Esophagus squamous epithelium (tissue), 5 donors: ENCODE results near the gene TBC1D5. TPM values are rescaled to one million over a fixed set of nuclear protein-coding genes. Genes with fewer than 3 reads are reported as not detected.
"Not testable (repeated sequence)": the region's sequence is repeated elsewhere in the genome, so short reads cannot be mapped to it uniquely, and the experiment has no call there.

Experiments used
- DNase-seq: peaks from one replicate; lab custom pipeline; 2025; lab: John Stamatoyannopoulos, UW
- H3K27ac ChIP-seq, 4 donors: fragments of 200-600 bp; sonication (generic); one replicate each; pipeline ENCODE4 v1.5.1; 2016 to 2019; ENCODE audit warnings: mild to moderate bottlenecking in 1 of 4
- H3K27me3 ChIP-seq, 4 donors: fragments of 200-600 bp; sonication (generic); 1 replicate in 3 of 4; 2 replicates in 1 of 4; pipeline versions ENCODE4 v1.5.1 to v1.6.0; 2017 to 2021; ENCODE audit warnings: antibody characterized with exemption in 1 of 4
- H3K36me3 ChIP-seq, 3 donors: fragments of 200-600 bp; sonication (generic); one replicate each; pipeline ENCODE4 v1.5.1; 2016 to 2019
- H3K4me1 ChIP-seq, 3 donors: fragments of 200-600 bp; sonication (generic); one replicate each; pipeline ENCODE4 v1.5.1; 2017 to 2019
- H3K4me3 ChIP-seq, 4 donors: fragments of 200-600 bp; sonication (generic); 1 replicate in 3 of 4; 2 replicates in 1 of 4; pipeline ENCODE4 v1.5.1; 2016 to 2019; ENCODE audit warnings: mild to moderate bottlenecking in 2 of 4, moderate library complexity in 1 of 4
- H3K9me3 ChIP-seq, 3 donors: fragments of 200-600 bp; sonication (generic); one replicate each; pipeline ENCODE4 v1.5.1; 2016 to 2019
- CTCF ChIP-seq, 6 experiments: fragments of 450-650 bp in 4 of 6; fragments of 200-600 bp in 2 of 6; sonication (generic) in 2 of 6; IDR thresholded peaks; one replicate each; pipeline ENCODE4 v1.5.1; 2016 to 2019; ENCODE audit warnings: antibody characterized with exemption in 6 of 6, mild to moderate bottlenecking in 4 of 6, moderate library complexity in 4 of 6
- POLR2A ChIP-seq, 4 donors: fragments of 450-650 bp; IDR thresholded peaks; one replicate each; pipeline ENCODE4 v1.6.1; 2017; ENCODE audit warnings: antibody characterized with exemption in 4 of 4, mild to moderate bottlenecking in 4 of 4, moderate library complexity in 3 of 4
- WGBS, 2 donors: methylation state at CpG; one replicate each; pipeline ENCODE4 v1.1.5; 2018; 5-methylcytosine and 5-hydroxymethylcytosine counted together
- intact Hi-C: fragments of 100-400 bp; cut with DNase I; formaldehyde crosslinking; loops from one replicate; pipeline ENCODE4 v1.15.0; 2022
- total RNA-seq, 4 donors: library from RNA; depleted of rRNA; stranded (reverse); fragments of >200 nt; gene quantifications; one replicate each; pipeline ENCODE4 v1.1.0, GENCODE V29; 2016
- donor health status: DM: yes; HTN: yes; CAD: no.

TBC1D5 gene
- total RNA-seq, 4 donors from 2014 or later = 32.8 to 56.1 (median 39.9) TPM

- TF ChIP-seq CTCF (IDR thresholded peaks at IDR 0.05) = no peak
- TF ChIP-seq POLR2A (IDR thresholded peaks at IDR 0.05) = no peak
- 77 to 90% methylated on average over 4 of the region's 4 CpGs for WGBS, 2 donors
Observed at GRCh38 chr3:17491601-17492000, 250.8 kb downstream of the TBC1D5 start.

DNA sequence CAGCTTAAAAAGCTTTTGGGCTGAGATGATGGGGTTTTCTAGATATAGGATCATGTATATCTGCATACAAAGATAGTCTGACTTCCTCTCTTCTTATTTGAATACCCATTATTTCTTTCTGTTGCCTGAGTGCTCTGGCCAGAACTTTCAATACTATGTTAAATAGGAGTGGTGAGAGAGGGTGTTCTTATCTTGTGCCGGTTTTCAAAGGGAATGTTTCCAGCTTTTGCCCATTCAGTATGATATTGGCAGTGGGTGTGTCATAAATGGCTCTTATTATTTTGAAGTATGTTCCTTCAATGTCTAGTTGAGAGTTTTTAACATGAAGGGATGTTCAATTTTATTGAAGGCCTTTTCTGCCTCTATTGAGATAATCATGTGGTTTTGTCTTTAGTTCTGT, 251.2 kb downstream of the TBC1D5 start:
- H3K4me3 ChIP-seq, H3K27ac ChIP-seq, H3K9me3 ChIP-seq, intact Hi-C loops, DNase-seq, H3K27me3 ChIP-seq, H3K4me1 ChIP-seq: not testable (repeated sequence)
- H3K36me3 ChIP-seq = peaks cover 0 to 11% (median 0%) of the 10 kb centered on the region in 3 donors
- WGBS, 2 donors = 88% methylated on average over 1 of the region's 1 CpG

More at GRCh38 chr3:17491601-17492000, 250.8 kb downstream of the TBC1D5 start:
- Histone ChIP-seq H3K9me3 (no peaks in the 10 kb centered on the region), H3K4me1 (no peaks in the 10 kb centered on the region), H3K36me3 (peaks cover 0 to 11% (median 0%) of the 10 kb centered on the region in 3 donors), H3K27me3 (no peaks in the 10 kb centered on the region), H3K27ac (no peak overlapping the region), H3K4me3 (no peak overlapping the region)
- intact Hi-C loops = no loop called here
- DNase-seq = no peak

GRCh38 chr3:17489139-17489538, 253.3 kb downstream of the TBC1D5 start:
- no peaks in the 10 kb centered on the region for H3K27me3 ChIP-seq
- no peak overlapping the region for H3K4me3 ChIP-seq
- no peak overlapping the region for H3K27ac ChIP-seq
- no peak for DNase-seq
- H3K4me1 ChIP-seq = no peaks in the 10 kb centered on the region
- TF ChIP-seq CTCF (IDR thresholded peaks at IDR 0.05) = no peak
- no peak for TF ChIP-seq POLR2A (IDR thresholded peaks at IDR 0.05)
- no peaks in the 10 kb centered on the region for H3K9me3 ChIP-seq
- intact Hi-C loops = no loop called here
- peaks cover 0 to 4% (median 0%) of the 10 kb centered on the region in 3 donors for H3K36me3 ChIP-seq

DNA sequence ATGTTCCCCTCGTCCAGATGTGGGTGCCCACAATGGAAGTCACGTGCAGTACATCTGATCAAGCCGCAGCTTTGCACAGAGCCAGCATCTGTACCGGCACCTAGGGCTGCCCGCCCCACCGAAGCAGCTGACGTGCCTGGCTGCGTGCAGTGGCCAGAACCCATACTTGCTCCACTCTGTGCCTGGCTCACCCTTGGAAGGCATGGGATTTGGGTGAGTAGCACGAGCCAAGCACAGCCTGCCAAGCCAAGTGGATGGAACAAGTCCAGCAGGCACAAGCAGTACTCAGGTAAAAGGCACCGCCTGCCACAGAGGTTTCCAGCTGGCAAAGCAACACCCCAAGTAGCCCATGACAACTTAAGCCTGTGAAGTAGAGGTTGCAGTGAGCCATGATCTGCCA, 261.3 kb downstream of the TBC1D5 start:
- Histone ChIP-seq H3K4me1 (peaks cover 0 to 13% (median 0%) of the 10 kb centered on the region in 3 donors), H3K36me3 (no peaks in the 10 kb centered on the region), H3K4me3 (no peak overlapping the region), H3K27me3 (no peaks in the 10 kb centered on the region), H3K27ac (no peak overlapping the region), H3K9me3 (no peaks in the 10 kb centered on the region)
- TF ChIP-seq POLR2A (IDR thresholded peaks at IDR 0.05) (no peak), CTCF (IDR thresholded peaks at IDR 0.05) (no peak)
- intact Hi-C loops = no loop called here
- no peak for DNase-seq
- WGBS, 2 donors = 24 to 31% methylated on average over 6 to 7 of the region's 10 CpGs

DNA sequence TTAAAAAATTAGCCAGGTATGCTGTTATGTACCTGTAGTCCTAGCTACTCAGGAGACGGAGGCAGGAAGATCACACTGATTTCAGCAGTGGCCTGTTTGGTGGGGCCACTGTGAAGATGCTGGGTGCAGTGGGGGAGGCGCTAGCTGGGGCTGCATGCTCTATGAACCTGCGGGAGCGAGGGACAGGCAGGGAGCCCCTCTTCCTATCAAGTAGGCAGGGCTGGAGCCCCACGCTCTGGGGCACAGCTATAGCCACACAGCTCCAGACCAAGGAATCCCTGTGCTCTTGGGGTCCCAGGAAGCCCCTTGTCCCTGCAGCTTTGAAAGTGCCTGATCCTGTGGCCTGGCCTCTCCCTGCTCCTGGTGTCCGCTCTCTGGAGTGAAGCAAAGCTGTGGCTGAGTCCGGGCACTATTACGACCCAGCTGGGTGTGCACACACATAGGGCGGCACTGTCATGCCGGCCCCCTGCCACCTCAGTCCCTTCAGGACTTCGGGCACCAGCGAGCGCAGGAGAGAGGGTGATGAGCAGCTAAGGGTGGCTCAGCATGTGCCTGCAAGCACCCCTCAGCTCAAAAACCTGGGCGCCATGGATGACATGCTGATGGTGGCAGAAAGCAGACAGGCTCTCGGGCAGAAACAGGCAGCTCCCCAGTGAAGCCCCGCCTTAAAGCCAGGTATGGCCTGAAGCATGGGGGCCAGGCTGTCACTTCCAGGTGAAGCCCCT, 262.6 kb downstream of the TBC1D5 start:
- Histone ChIP-seq H3K9me3 (no peaks in the 10 kb centered on the region), H3K4me3 (no peak overlapping the region), H3K27ac (no peak overlapping the region), H3K36me3 (no peaks in the 10 kb centered on the region), H3K4me1 (peaks cover 0 to 13% (median 0%) of the 10 kb centered on the region in 3 donors), H3K27me3 (no peaks in the 10 kb centered on the region)
- 95 to 100% methylated on average over 2 to 4 of the region's 16 CpGs for WGBS, 2 donors
- DNase-seq = no peak
- TF ChIP-seq POLR2A (IDR thresholded peaks at IDR 0.05) = no peak
- intact Hi-C loops = no loop called here

DNA sequence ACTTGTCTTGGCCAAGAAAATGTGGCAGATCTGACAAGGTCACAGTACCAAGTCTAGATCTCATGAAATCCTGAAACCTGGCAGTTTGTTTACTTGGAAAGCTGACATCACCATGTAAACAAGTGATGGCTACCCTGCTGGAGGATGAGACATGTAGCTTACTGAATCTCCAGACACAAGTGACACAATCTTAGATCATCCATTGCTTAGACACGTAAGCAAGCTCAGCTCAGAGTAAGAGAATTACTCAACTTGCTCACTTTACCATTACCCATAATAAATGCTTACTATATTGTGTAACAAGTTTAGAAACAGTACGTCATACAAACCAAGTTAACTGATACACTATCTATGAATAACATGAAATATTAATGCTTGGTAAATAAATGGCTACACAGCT, 263.8 kb downstream of the TBC1D5 start:
- H3K27me3 ChIP-seq = no peaks in the 10 kb centered on the region
- no peak for TF ChIP-seq POLR2A (IDR thresholded peaks at IDR 0.05)
- intact Hi-C loops = no loop called here
- H3K27ac ChIP-seq = no peak overlapping the region
- H3K4me1 ChIP-seq = peaks cover 0 to 13% (median 0%) of the 10 kb centered on the region in 3 donors
- 64 to 71% methylated on average over 2 of the region's 2 CpGs for WGBS, 2 donors
- H3K36me3 ChIP-seq = no peaks in the 10 kb centered on the region
- no peak for DNase-seq
- no peaks in the 10 kb centered on the region for H3K9me3 ChIP-seq
- H3K4me3 ChIP-seq = no peak overlapping the region
